GM18858 (cell line): Measurements from ENCODE around the gene RLF.

Experiments used
- ATAC-seq: cut with Tn5 transposase; IDR thresholded peaks from one replicate; pipeline ENCODE4 v1.9.1; 2021; ENCODE audit not compliant: unreplicated experiment

Gene RLF

GRCh38 chr1:40272653-40273213, 111.5 kb downstream of the RLF start:
- no peak for ATAC-seq

- ATAC-seq = no peak
Measured at GRCh38 chr1:40273547-40274166, 112.5 kb downstream of the RLF start.

- ATAC-seq = no peak
Measured at GRCh38 chr1:40274331-40274730, 113.1 kb downstream of the RLF start.

GRCh38 chr1:40276122-40276521, 114.9 kb downstream of the RLF start:
- no peak for ATAC-seq

GRCh38 chr1:40281853-40282252, 120.7 kb downstream of the RLF start:
- no peak for ATAC-seq
